HG03558 (cell line): ENCODE results near the gene TBCEL.

Experiments used
- ATAC-seq: cut with Tn5 transposase; IDR thresholded peaks from one replicate; pipeline ENCODE4 v1.9.1; 2021; ENCODE audit warnings: moderate number of reproducible peaks; ENCODE audit not compliant: unreplicated experiment; ENCODE audit errors: extremely low read depth

The TBCEL gene

DNA sequence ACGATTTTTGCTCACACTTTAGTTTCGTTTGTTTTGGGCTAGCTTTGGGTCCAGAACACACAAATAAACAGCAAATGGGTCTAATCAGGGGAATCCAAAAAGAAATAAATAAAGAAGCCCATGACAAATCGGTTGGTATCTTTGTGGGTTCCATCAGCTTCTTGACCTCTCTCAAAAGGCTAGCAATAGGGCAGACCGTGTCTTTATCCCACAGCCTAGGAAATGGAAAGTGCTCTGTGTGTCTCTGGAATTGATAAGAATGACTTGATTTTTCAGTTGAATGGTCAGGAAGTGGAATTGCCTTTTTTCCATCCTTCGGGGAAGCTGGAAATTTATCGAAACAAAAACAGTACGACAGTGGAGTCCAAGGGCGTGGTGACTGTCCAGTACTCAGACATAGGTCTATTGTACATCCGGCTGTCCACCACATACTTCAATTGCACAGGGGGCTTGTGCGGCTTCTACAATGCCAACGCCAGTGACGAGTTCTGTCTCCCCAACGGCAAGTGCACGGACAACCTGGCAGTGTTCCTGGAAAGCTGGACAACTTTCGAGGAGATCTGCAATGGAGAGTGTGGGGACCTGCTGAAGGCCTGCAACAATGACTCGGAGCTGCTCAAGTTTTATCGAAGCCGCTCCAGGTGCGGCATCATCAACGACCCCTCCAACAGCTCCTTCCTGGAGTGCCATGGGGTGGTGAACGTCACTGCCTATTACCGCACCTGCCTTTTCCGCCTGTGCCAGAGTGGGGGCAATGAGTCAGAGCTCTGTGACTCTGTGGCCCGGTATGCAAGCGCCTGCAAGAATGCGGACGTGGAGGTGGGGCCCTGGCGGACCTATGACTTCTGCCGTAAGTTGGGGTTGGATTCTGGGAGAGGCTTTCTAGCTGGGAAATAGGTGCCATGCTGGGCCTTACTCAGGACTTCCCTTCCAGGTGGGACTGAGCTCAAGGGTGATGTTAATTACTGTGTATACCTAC, 105.7 kb downstream of the TBCEL start:
- no peak for ATAC-seq

DNA sequence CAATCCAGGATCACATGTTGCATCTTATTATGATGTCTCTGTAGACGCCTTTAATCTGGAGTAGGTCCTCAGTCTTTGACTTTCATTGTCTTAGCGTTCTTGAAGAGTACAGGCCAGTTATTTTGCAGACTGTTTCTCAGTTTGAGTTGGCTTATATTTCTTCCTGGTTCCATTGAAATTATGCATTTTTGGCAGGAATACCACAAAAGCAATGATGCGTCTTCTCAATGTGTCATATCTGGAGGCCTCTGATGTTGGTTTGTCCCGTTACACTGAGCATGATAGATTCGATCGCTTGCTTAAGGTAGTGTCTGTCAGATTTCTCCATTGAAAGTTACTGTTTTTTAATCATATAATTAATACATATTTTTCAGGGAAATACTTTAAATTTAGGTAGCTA, 107.8 kb downstream of the TBCEL start:
- no peak for ATAC-seq

DNA sequence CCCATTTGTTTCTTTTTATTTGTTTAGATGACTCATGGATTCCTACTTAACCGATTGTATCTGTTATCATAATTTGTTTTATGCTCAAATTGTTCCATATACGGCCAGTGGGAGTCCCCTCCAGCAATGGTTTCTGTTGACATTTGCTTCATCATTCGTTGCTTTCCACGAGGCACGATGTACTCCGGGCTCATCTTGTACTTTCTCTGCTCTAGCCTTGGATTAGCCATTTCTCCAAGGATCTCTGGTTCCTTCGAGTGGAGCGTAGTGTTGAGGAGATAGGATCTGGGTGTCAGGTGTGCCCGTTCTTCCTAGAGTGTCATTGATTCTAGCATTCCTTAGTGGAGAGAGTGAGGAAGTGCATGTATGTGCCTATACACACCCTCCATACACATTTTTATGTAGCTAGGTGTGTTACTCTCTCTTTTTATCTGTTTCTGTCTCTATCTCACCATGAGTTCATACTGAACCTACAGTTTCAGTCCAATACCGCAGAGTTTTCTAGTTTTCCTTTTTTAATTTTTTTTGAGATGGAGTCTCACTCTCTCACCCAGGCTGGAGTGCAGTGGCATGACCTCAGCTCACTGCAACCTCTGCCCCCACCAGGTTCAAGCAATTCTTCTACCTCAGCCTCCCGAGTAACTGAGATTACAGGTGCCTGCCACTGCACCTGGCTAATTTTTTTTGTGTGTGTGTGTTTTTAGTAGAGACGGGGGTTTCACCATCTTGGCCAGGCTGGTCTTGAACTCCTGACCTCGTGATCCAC, 108.5 kb downstream of the TBCEL start:
- no peak for ATAC-seq

DNA sequence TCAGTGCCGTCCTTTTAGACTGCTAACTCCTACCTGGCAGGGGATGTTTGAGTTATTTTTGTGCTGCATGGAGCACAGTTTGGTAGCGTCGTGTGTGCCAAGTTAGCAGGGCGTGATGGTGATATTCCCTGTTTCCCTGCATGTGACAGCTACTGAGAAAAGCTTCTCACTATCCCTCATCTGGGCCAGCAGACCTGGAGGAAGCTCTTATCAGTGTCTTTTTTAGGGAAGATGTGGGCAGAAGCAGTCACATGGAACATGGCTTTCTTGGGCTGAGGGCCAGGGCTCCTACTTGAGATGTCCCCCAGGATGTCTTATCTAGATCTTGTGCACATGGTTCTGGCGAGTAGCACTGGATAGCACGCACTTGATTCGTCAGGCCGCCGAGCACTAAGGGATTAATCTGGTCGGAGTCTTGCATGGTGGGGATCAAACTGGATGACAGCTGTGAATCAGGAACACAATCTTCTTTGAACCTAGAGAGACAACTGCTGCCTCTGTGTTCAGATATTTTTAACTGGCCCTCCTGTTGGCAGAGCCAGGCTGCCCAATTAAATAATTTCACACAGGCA, 110.9 kb downstream of the TBCEL start:
- no peak for ATAC-seq

DNA sequence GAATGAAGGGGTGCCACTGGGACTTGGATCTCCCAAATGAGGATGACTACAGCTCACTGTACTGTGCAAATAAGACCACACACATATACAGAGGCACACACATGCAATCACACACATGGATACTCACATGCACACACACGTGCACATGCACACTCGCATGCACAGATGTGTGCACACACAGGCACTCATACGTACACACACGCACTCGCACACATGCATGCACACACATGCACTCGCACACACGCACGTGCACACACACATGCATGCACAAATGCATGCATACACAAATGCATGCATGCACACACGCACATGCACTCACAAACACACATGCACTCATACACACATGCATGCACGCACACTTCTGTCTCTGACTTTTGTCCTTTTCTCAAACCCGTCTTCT, 113.1 kb downstream of the TBCEL start:
- no peak for ATAC-seq

DNA sequence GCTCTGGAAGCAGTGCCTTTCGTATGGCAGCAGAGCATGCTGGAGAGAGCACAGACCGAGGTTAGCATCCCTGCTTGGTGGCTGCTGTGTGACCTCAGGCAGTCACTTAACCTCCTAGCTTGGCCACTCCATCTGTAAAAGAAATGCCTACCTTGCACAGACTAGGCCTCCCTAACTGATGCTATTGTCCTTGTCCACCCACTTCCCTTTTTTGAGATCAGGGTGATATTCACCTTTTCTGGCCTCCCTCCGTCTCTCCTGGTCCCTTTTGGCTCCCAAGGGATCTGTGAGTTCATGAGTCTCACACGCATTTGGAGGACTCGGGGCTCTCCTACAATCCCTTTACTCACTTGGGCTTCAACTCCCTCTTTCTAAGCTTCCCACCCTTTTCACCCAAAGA, 114.4 kb downstream of the TBCEL start:
- no peak for ATAC-seq

DNA sequence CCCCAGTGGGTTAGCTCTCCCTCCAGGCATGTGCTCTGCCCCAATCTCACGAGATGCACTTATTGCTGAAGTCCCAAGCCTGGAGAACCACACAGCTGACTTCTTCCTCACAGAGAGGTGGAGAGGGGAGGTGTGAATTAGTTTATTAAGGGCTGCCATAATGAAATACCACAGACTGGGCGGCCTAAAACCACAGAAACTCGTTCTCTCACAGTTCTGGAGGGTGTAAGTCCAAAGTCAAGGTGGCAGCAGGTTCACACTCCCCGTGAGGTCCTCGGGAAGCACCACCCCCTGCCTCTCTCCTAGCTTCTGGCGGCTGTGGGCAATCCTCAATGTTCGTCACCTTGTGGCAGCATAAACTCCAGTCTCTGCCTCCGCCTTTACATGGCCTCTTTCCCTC, 116.5 kb downstream of the TBCEL start:
- ATAC-seq: no peak
